ENCODE data around the gene TBX4. TPM values are rescaled to one million over a fixed set of nuclear protein-coding genes. Genes with fewer than 3 reads are reported as not detected.

The TBX4 gene
- total and polyA plus RNA-seq, 9 of the 15 experiments (the other 6 are each of a cell fraction or from before 2014, with no cell fraction given), result not detected

- TF ChIP-seq, protein P1, sequence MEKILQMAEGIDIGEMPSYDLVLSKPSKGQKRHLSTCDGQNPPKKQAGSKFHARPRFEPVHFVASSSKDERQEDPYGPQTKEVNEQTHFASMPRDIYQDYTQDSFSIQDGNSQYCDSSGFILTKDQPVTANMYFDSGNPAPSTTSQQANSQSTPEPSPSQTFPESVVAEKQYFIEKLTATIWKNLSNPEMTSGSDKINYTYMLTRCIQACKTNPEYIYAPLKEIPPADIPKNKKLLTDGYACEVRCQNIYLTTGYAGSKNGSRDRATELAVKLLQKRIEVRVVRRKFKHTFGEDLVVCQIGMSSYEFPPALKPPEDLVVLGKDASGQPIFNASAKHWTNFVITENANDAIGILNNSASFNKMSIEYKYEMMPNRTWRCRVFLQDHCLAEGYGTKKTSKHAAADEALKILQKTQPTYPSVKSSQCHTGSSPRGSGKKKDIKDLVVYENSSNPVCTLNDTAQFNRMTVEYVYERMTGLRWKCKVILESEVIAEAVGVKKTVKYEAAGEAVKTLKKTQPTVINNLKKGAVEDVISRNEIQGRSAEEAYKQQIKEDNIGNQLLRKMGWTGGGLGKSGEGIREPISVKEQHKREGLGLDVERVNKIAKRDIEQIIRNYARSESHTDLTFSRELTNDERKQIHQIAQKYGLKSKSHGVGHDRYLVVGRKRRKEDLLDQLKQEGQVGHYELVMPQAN (IDR thresholded peaks at IDR 0.05; ENCODE audit: borderline replicate concordance), result no peak
- TF ChIP-seq ZNF408 (CRISPR knock-in tag; IDR thresholded peaks at IDR 0.05; ENCODE audit: low read depth), result no peak
- TF ChIP-seq SPI1 (IDR thresholded peaks at IDR 0.05; ENCODE audit: borderline replicate concordance, low read depth, low read length), result no peak
- no peak for TF ChIP-seq ZNF224 (CRISPR knock-in tag; IDR thresholded peaks at IDR 0.05)
Measured at GRCh38 chr17:61495161-61495857, 43.1 kb downstream of the TBX4 start (continued).

DNA sequence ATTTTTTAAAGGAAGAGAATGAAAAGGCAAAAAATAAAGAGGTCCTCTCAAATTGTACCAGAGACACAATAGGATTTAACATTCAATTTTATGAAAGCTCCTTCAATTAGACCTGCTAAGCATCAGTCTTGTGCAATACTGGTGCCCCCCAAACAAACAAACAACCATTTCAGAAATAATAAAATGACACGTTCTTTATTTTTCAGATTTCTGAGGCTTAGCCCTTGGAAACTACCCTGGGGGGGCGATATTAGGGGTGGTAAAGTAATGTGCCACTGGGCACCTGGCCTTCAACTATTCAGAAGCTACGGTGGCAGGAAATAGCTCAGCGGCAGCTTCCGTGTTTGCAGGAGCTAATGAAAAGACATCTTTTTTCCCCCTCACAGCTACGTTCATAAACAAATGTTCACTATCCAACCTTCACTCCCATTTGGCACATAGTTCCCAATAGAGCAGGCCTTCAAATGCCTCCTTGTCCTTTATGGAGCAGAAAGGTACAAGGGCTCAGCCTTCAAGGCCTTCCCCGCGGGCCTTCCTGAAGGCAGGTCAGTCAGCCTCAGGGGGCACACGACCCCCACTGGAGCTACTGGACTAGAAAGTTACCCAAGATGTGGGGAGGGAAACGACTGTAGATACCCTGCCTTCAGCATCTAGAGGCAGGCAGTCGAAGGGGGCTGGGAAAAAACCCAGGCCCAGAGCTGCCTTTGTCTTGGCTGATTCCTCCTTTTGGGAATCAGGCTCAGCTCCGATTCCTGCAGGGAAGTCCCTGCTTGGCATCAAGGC is 44.1 kb downstream of the TBX4 start:
- no peaks in the 10 kb centered on the region for H4K20me1 ChIP-seq (replicated peaks; ENCODE audit: control insufficient read depth, insufficient read depth, low read length)
- in situ Hi-C loops (cut with MboI), result no loop called here
- no peaks in the 10 kb centered on the region for H3K79me2 ChIP-seq (ENCODE audit: control insufficient read depth, insufficient read depth, low read length)
- no peak overlapping the region for H3K4me2 ChIP-seq (ENCODE audit: insufficient read depth, low read length)
- FAIRE-seq (no peak), DNase-seq (ENCODE audit: extremely low read depth in 1 of 4, low spot score in 3 of 4) (no peak), ATAC-seq (no peak)
- no TSS peak for BruUV-seq (replicated peaks)
- no peak overlapping the region for H3K27ac ChIP-seq (ENCODE audit: extremely low read depth, low read depth, low read length)
- TF ChIP-seq, protein P2, sequence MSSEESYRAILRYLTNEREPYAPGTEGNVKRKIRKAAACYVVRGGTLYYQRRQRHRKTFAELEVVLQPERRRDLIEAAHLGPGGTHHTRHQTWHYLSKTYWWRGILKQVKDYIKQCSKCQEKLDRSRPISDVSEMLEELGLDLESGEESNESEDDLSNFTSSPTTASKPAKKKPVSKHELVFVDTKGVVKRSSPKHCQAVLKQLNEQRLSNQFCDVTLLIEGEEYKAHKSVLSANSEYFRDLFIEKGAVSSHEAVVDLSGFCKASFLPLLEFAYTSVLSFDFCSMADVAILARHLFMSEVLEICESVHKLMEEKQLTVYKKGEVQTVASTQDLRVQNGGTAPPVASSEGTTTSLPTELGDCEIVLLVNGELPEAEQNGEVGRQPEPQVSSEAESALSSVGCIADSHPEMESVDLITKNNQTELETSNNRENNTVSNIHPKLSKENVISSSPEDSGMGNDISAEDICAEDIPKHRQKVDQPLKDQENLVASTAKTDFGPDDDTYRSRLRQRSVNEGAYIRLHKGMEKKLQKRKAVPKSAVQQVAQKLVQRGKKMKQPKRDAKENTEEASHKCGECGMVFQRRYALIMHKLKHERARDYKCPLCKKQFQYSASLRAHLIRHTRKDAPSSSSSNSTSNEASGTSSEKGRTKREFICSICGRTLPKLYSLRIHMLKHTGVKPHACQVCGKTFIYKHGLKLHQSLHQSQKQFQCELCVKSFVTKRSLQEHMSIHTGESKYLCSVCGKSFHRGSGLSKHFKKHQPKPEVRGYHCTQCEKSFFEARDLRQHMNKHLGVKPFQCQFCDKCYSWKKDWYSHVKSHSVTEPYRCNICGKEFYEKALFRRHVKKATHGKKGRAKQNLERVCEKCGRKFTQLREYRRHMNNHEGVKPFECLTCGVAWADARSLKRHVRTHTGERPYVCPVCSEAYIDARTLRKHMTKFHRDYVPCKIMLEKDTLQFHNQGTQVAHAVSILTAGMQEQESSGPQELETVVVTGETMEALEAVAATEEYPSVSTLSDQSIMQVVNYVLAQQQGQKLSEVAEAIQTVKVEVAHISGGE (CRISPR knock-in tag; IDR thresholded peaks at IDR 0.05), result peak in 1 of 3 experiments; percentile 90; a peak in 1 of 6 replicates
- no peak for TF ChIP-seq RNF2 (IDR thresholded peaks at IDR 0.05)
- intact Hi-C loops (cut with micrococcal nuclease), result no loop called here
- H3K9me1 ChIP-seq (ENCODE audit: control insufficient read depth, insufficient read depth, low read length), result no peaks in the 10 kb centered on the region
- ChIA-PET CTCF (ENCODE audit: low intra/inter-chr PET ratio) (no interaction called here), POLR2A (interaction anchor here (0.8 to 1.1 kb wide), 3 partner anchors 14 to 28 kb away, joined by 3 to 6 read pairs (median 4); no protein-coding TSS in a partner anchor)
- H3K36me3 ChIP-seq (ENCODE audit: control insufficient read depth, insufficient read depth, low read length), result no peaks in the 10 kb centered on the region
- no peaks in the 10 kb centered on the region; a peak in 1 of 5 replicates for H3K4me1 ChIP-seq (replicated peaks in 1 of 2; ENCODE audit: control insufficient read depth in 2 of 2, insufficient read depth in 2 of 2, low read length in 2 of 2)
- H3K9ac ChIP-seq (ENCODE audit: insufficient read depth in 1 of 2, low read depth in 2 of 2, low read length in 2 of 2), result no peak overlapping the region
- H3K9me3 ChIP-seq (replicated peaks; ENCODE audit: control insufficient read depth, insufficient read depth, low read depth, low read length), result no peaks in the 10 kb centered on the region
- H3K4me3 ChIP-seq, result no peak overlapping the region
- WGBS (ENCODE audit: insufficient coverage, low coverage, missing lambda C conversion rate), result 29% methylated on average over 12 of the region's 12 CpGs
- peaks cover 16 to 46% of the 10 kb centered on the region in 2 experiments for H3K27me3 ChIP-seq (ENCODE audit: control insufficient read depth in 2 of 2, insufficient read depth in 2 of 2, low read length in 2 of 2)
- no peak overlapping the region for H2AFZ ChIP-seq (ENCODE audit: low read depth, low read length)

All from K562 (cell line).